Activated CD4-positive, alpha-beta memory T cell treated with anti-CD3 and anti-CD28 coated beads for 36 hours (primary cell): ENCODE measurements around the gene EPHB3. TPM values are rescaled to one million over a fixed set of nuclear protein-coding genes. Genes with fewer than 3 reads are reported as not detected.

ENCODE experiments used
- CTCF ChIA-PET: fragments of 350-600 bp; sonication (Branson Sonifier 250); formaldehyde crosslinking; loops from one replicate; lab custom pipeline; 2021; ENCODE audit warnings: antibody characterized with exemption, inconsistent platforms; lab: Charles Lee
- POLR2A ChIA-PET: fragments of 350-600 bp; sonication (Branson Sonifier 250); formaldehyde crosslinking; loops from one replicate; lab custom pipeline; 2021; ENCODE audit warnings: antibody characterized with exemption; lab: Charles Lee
- DNase-seq: peaks from one replicate; pipeline ENCODE4 v3.0.0-alpha.2; 2020
- H3K27ac Mint-ChIP-seq: one replicate; pipeline ENCODE4 v1.8.0; 2021; ENCODE audit warnings: mixed read lengths
- H3K27me3 Mint-ChIP-seq: one replicate; pipeline ENCODE4 v1.8.0; 2021; ENCODE audit warnings: mixed read lengths
- H3K36me3 Mint-ChIP-seq: one replicate; pipeline ENCODE4 v1.8.0; 2021; ENCODE audit warnings: mixed read lengths
- H3K4me1 Mint-ChIP-seq: one replicate; pipeline ENCODE4 v1.8.0; 2021; ENCODE audit warnings: low read depth, mixed read lengths
- H3K4me3 Mint-ChIP-seq: one replicate; pipeline ENCODE4 v1.8.0; 2021; ENCODE audit warnings: mild to moderate bottlenecking, mixed read lengths
- H3K9me3 Mint-ChIP-seq: one replicate; pipeline ENCODE4 v1.8.0; 2021; ENCODE audit warnings: mixed read lengths
- intact Hi-C: fragments of 100-400 bp; cut with micrococcal nuclease; formaldehyde crosslinking; loops from one replicate; pipeline ENCODE4 v1.15.1; 2023
- total RNA-seq, 2 experiments: library from RNA; stranded (reverse); gene quantifications; one replicate each; pipeline ENCODE4 v1.2.3, GENCODE V29; 2021

Gene EPHB3
- total RNA-seq, 2 experiments from 2014 or later: 0.07 TPM; not detected in 1

- H3K27me3 Mint-ChIP-seq: no peaks in the 10 kb centered on the region
- no peak overlapping the region for H3K27ac Mint-ChIP-seq
- CTCF ChIA-PET: no interaction called here
- no peak overlapping the region for H3K4me3 Mint-ChIP-seq
- intact Hi-C loops: no loop called here
- H3K9me3 Mint-ChIP-seq: no peaks in the 10 kb centered on the region
- no peak for DNase-seq
- no peaks in the 10 kb centered on the region for H3K36me3 Mint-ChIP-seq
- no peaks in the 10 kb centered on the region for H3K4me1 Mint-ChIP-seq
- POLR2A ChIA-PET: no interaction called here
Measured at GRCh38 chr3:184626923-184627322, 65.3 kb downstream of the EPHB3 start.

DNA sequence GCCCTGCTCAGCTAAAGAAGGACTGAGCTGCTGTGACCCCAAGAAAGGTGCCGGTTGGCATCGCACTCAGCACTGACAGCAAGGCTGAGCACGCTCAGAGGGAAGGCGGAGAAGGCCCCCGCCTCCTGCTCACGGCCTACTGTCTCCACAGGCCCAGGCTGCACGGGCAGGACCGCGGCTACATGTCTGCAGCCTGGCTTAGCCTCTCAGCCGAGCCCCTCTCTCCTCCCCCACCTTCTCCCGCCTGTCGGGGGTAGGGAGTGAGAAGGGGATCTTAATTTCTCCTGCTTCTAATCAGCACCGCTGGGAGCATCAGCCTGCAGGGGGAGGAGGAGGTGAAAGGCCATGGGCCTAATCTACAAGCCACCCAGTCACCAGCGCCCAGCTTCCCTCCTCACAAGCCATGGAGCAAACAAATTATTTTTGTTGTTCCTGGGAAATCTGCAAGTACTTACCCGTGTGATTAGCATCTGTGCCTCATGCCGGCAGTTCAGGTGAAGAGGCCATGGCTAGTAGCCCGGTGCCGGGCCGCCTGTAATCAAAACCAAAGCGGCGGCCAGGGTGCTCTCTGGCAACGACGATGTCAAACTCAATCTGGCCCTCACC, 68.1 kb downstream of the EPHB3 start:
- intact Hi-C loops: no loop called here
- no peaks in the 10 kb centered on the region for H3K9me3 Mint-ChIP-seq
- POLR2A ChIA-PET: interaction anchor here (1.4 kb wide), 1 partner anchor 42 kb away, joined by 3 read pairs; no protein-coding TSS in a partner anchor

DNA sequence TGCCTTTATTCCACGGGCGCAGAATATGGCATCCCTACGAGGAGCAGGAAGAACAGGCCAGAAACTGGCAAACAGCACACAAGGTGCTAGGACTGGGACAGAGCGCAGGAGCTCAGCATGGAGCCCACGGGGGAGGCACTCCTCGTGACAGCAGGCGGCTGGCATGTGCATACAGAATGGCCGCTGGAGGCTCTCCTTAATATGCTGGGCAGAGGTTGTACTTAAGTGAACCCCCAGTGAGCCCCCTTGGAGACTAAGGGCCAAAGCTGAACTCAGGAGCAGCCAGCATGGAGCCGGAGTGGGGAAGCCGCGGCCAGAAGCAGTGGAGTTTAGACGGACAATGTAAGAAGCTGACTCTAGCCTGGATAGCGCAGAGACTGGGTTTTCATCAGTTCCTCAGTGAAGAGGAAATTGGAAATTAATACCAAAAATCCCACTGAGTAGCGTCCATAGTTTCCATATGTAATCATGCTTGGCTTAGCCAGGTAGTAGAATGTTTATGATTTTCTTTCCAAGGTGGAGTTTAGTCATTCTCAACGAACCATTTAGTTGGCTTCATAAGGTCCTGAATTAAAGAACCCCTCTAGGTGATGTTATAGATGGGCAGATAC, 69.4 kb downstream of the EPHB3 start:
- H3K27me3 Mint-ChIP-seq: no peaks in the 10 kb centered on the region
- CTCF ChIA-PET: no interaction called here
- POLR2A ChIA-PET: interaction anchor here (1.4 kb wide), 1 partner anchor 40 kb away, joined by 3 read pairs; no protein-coding TSS in a partner anchor
- no peaks in the 10 kb centered on the region for H3K36me3 Mint-ChIP-seq
- H3K27ac Mint-ChIP-seq: no peak overlapping the region
- H3K9me3 Mint-ChIP-seq: no peaks in the 10 kb centered on the region
- no peak for DNase-seq
- H3K4me3 Mint-ChIP-seq: no peak overlapping the region
- H3K4me1 Mint-ChIP-seq: peaks cover 3% of the 10 kb centered on the region
- intact Hi-C loops: no loop called here

More for the DNA sequence above, 68.1 kb downstream of the EPHB3 start:
- Mint-ChIP-seq H3K4me1 (no peaks in the 10 kb centered on the region), H3K36me3 (no peaks in the 10 kb centered on the region), H3K27me3 (no peaks in the 10 kb centered on the region), H3K4me3 (no peak overlapping the region), H3K27ac (no peak overlapping the region)
- DNase-seq: no peak
- CTCF ChIA-PET: no interaction called here

DNA sequence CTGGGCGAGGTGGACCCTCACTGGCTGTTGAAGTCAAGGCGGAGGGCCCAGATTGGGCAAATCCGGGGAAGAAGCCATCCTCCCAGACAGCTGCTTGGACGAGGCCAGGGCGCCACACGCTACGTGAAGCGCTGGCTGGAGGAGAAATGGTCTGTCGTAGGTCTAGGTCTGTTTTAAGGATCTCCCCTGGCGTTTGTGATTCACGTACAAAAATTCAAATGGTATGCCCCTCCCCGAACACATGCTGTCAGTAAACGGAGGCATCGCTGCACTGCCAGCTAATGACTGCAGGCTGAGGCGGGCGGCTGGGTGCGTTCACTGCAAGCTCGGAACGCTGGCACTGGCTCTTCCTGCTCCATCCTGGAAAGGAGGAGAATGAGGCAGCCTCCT, 69.9 kb downstream of the EPHB3 start:
- no peaks in the 10 kb centered on the region for H3K27me3 Mint-ChIP-seq

More for the DNA sequence above, 69.9 kb downstream of the EPHB3 start:
- CTCF ChIA-PET: no interaction called here
- H3K4me3 Mint-ChIP-seq: no peak overlapping the region
- no peak overlapping the region for H3K27ac Mint-ChIP-seq
- H3K4me1 Mint-ChIP-seq: peaks cover 3% of the 10 kb centered on the region
- H3K9me3 Mint-ChIP-seq: no peaks in the 10 kb centered on the region
- intact Hi-C loops: no loop called here
- DNase-seq: no peak
- no peaks in the 10 kb centered on the region for H3K36me3 Mint-ChIP-seq
- POLR2A ChIA-PET: no interaction called here

Other genes starting within 250 kb of the EPHB3 start
- gene EIF4G1, start 247.2 kb upstream of the EPHB3 start, total RNA-seq: 100 to 1,000 TPM; 410 to 432 TPM
- 1 to 10 TPM; 7.0 to 8.9 TPM for gene FAM131A, start 224.2 kb upstream of the EPHB3 start, total RNA-seq
- gene CLCN2, start 200.2 kb upstream of the EPHB3 start, total RNA-seq: 1 to 10 TPM; 3.2 to 3.7 TPM
- gene POLR2H, start 200.1 kb upstream of the EPHB3 start, total RNA-seq: 100 to 1,000 TPM in 1 of 2 experiments, 10 to 100 TPM in 1; 100.0 to 103 TPM
- gene THPO, start 183.6 kb upstream of the EPHB3 start, total RNA-seq: not detected
- under 1 TPM in 1 of 2 experiments, not detected in 1; 0.21 TPM for gene CHRD, start 181.7 kb upstream of the EPHB3 start, total RNA-seq
- gene MAGEF1, start 150.3 kb downstream of the EPHB3 start, total RNA-seq: 10 to 100 TPM; 20.6 to 22.5 TPM